ENCODE results near the gene TACC2. TPM values are rescaled to one million over a fixed set of nuclear protein-coding genes. Genes with fewer than 3 reads are reported as not detected.
"Not testable (repeated sequence)": the region's sequence is repeated elsewhere in the genome, so short reads cannot be mapped to it uniquely, and the experiment has no call there.

The TACC2 gene
- total RNA-seq, 1 donor from 2014 or later, result 71.2 TPM

DNA sequence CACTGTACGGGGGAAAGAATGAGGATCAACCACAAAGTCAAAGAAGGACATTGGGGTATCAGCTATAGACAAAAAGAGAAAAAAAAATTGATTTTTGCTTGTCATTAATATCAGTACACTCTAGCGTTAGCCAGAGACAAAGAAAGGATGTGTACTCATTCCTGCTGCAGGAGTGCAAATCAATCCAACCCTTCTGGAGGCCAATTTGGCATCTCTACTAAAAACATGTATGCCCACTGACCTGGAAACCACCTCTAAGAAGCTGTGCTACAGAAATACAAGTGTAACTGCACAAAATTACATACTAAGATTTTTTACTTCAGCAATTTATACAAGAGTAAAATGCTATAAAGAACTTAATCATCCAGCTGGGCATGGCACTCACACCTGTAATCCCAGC, 27.5 kb upstream of the TACC2 start:
- Mint-ChIP-seq H3K36me3 (peaks cover 27% of the 10 kb centered on the region), H3K4me3 (no peak overlapping the region), H3K4me1 (ENCODE audit: unreplicated experiment) (no peaks in the 10 kb centered on the region), H3K9me3 (no peaks in the 10 kb centered on the region), H3K27me3 (no peaks in the 10 kb centered on the region), H3K27ac (no peak overlapping the region)
- no peak for DNase-seq (ENCODE audit: extremely low spot score, unreplicated experiment)
- TF ChIP-seq, protein P1, sequence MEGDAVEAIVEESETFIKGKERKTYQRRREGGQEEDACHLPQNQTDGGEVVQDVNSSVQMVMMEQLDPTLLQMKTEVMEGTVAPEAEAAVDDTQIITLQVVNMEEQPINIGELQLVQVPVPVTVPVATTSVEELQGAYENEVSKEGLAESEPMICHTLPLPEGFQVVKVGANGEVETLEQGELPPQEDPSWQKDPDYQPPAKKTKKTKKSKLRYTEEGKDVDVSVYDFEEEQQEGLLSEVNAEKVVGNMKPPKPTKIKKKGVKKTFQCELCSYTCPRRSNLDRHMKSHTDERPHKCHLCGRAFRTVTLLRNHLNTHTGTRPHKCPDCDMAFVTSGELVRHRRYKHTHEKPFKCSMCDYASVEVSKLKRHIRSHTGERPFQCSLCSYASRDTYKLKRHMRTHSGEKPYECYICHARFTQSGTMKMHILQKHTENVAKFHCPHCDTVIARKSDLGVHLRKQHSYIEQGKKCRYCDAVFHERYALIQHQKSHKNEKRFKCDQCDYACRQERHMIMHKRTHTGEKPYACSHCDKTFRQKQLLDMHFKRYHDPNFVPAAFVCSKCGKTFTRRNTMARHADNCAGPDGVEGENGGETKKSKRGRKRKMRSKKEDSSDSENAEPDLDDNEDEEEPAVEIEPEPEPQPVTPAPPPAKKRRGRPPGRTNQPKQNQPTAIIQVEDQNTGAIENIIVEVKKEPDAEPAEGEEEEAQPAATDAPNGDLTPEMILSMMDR (conservative IDR thresholded peaks at IDR 0.05), result no peak

DNA sequence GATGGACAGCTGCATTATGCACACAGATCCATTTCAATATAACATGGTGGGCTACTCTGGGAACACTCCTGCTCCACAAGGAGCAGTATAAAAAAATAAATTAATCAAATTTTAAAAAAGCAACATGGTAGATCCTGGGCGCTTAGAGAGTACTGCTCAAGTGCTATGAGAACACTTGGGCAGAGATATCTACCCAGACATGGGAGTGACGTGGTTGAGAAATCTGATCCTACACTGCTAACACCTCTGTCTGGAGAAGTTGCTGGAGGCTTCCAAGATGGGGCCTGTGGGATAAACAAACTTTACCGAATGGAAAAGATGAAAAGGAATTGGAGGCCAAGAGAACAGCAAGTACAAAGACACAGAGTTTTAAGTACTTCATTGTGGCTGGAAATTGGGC, 23.0 kb upstream of the TACC2 start:
- Mint-ChIP-seq H3K4me1 (ENCODE audit: unreplicated experiment) (no peaks in the 10 kb centered on the region), H3K4me3 (no peak overlapping the region), H3K27ac (peak overlapping the region; percentile 15), H3K9me3 (no peaks in the 10 kb centered on the region), H3K27me3 (no peaks in the 10 kb centered on the region), H3K36me3 (peaks cover 19% of the 10 kb centered on the region)
- TF ChIP-seq, protein P1 (conservative IDR thresholded peaks at IDR 0.05), result no peak
- no peak for DNase-seq (ENCODE audit: extremely low spot score, unreplicated experiment)

DNA sequence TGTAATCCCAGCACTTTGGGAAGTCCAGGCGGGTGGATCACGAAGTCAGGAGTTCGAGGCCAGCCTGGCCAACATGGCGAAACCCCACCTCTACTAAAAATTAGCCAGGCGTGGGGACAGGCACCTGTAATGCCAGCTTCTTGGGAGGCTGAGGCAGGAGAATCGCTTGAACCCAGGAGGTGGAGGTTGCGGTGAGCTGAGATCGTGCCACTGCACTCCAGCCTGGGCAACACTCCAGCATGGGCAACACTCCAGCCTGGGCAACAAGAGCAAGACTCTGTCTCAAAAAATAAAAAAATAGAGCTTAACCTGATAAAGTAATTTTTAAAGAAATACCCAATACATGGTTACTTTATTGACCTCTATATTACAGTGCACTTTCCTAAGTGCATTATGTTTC, 19.9 kb upstream of the TACC2 start:
- H3K9me3 Mint-ChIP-seq; H3K4me3 Mint-ChIP-seq; DNase-seq (ENCODE audit: extremely low spot score, unreplicated experiment); H3K27me3 Mint-ChIP-seq; H3K27ac Mint-ChIP-seq: not testable (repeated sequence)
- Mint-ChIP-seq H3K4me1 (ENCODE audit: unreplicated experiment) (peaks cover 11% of the 10 kb centered on the region), H3K36me3 (peaks cover 24% of the 10 kb centered on the region)

DNA sequence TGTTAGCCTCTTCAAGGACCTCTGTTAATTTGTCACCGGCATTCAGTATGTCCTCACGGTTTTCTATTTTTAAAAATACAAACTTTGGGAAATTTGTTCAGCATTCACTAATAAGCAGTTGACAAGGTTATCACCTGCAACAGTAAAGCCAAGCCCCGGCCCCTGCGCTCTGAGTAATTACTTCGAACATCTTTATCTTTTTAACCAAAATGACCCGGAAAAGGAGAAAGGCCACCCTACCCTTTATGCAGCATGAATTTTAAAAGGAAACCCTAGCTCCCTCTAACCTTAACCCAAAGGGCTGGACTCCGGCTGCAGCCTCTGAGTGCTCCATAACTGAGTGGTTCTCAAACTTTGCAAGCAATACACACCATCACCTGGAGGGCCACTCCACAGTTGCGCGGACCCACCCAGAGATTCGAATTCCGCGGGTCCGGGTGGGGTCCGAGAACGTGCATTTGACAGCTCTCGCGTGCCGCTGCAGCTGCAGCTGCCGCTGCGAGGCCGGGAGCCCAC, 14.9 kb upstream of the TACC2 start:
- H3K27me3 Mint-ChIP-seq, result no peaks in the 10 kb centered on the region
- peak overlapping the region; percentile 90 for H3K4me3 Mint-ChIP-seq
- TF ChIP-seq, protein P1 (conservative IDR thresholded peaks at IDR 0.05), result no peak
- DNase-seq (ENCODE audit: extremely low spot score, unreplicated experiment), result peak; percentile 75
- H3K36me3 Mint-ChIP-seq, result peaks cover 15% of the 10 kb centered on the region
- no peaks in the 10 kb centered on the region for H3K9me3 Mint-ChIP-seq
- H3K4me1 Mint-ChIP-seq (ENCODE audit: unreplicated experiment), result peaks cover 11% of the 10 kb centered on the region
- H3K27ac Mint-ChIP-seq, result peak overlapping the region; percentile 56

DNA sequence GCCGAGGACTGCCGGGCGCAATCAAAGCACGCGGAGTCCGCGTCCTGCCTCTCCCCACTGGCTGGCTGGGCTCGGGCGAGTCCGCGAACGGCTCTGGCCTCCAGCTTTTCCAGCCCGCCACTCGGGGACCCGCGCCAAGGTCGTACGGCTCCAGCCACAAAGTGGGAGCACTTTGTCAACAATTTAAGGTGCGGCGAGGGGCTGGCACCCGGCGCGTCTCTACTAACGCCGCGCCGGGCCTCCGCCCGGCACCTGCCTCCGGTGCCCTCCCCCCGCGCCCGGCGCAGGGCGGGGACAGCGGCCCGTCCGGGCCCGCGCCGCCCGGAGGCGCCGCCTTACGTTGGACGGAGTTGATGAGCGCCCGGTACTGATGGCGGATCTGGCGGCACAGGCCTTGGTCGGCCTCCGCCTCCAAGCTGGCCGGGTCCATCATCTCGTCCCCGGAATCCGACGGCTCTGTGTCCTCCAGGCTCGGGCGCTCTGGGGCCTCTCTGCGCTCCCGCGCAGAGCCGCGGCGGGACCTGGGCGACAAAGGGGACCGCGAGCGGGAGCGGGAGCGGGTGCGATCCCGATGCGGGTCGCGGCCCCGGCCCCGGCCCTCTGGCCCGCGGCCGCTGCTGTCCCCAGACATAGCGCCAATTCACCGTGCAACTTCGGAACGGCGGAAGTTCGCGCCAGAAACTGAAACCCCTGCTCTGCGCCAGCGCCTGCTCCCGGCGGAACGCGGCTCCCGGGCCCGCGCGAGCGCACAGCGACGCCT, 14.2 kb upstream of the TACC2 start, which contains the start of gene NSMCE4A:
NSMCE4A (minus strand) TSS at position 683 of the 760 bp plus-strand sequence; CDS start at position 631, 52 bp downstream.
- H3K4me3 Mint-ChIP-seq, result peak within 1 kb of the TSS; percentile 90
- H3K27me3 Mint-ChIP-seq, result no peaks in the 10 kb centered on the region
- H3K36me3 Mint-ChIP-seq, result peaks cover 15% of the 10 kb centered on the region
- H3K9me3 Mint-ChIP-seq, result no peaks in the 10 kb centered on the region
- peak within 1 kb of the TSS; percentile 56 for H3K27ac Mint-ChIP-seq
- H3K4me1 Mint-ChIP-seq (ENCODE audit: unreplicated experiment), result peaks cover 11% of the 10 kb centered on the region
- TF ChIP-seq, protein P1 (conservative IDR thresholded peaks at IDR 0.05), result no peak
- DNase-seq (ENCODE audit: extremely low spot score, unreplicated experiment), result peak; percentile 86
